ENCODE data around the gene MAD1L1. TPM values are rescaled to one million over a fixed set of nuclear protein-coding genes. Genes with fewer than 3 reads are reported as not detected.

MAD1L1 gene
- total and polyA plus RNA-seq, 11 donors: 11.1 to 29.7 (median 20.9) TPM

GRCh38 chr7:1913466-1914282 lies 319.1 kb downstream of the MAD1L1 start:
- intact Hi-C loops (cut with DNase I): loop anchor here in 1 of 10 donors (10.0 kb wide), 1 partner anchor 291 kb away; no protein-coding TSS in a partner anchor
- H3K27me3 ChIP-seq: no peaks in the 10 kb centered on the region
- no peak for TF ChIP-seq POLR2A (IDR thresholded peaks at IDR 0.05)
- TF ChIP-seq CTCF (IDR thresholded peaks at IDR 0.05): no peak
- WGBS, 4 donors: 68 to 81% (median 77%) methylated on average over 12 to 25 of the region's 25 CpGs
- H3K27ac ChIP-seq: no peak overlapping the region
- no peak for ATAC-seq
- no peak overlapping the region for H3K4me3 ChIP-seq
- peak in 2 of 5 donors; percentile 23 to 33 for DNase-seq
- H3K4me1 ChIP-seq: peaks cover 0 to 32% (median 5%) of the 10 kb centered on the region in 12 donors
- H3K9me3 ChIP-seq: no peaks in the 10 kb centered on the region
- H3K36me3 ChIP-seq: no peaks in the 10 kb centered on the region

- Histone ChIP-seq H3K27ac (no peak overlapping the region), H3K27me3 (no peaks in the 10 kb centered on the region), H3K9me3 (no peaks in the 10 kb centered on the region), H3K36me3 (no peaks in the 10 kb centered on the region), H3K4me3 (peak overlapping the region in 1 of 12 donors; percentile 1), H3K4me1 (peaks cover 0 to 28% (median 4%) of the 10 kb centered on the region in 12 donors)
- ATAC-seq (peak in 1 of 4 donors; percentile 49), DNase-seq (peak in 2 of 5 donors; percentile 55 to 58)
- WGBS, 4 donors: 72 to 83% (median 75%) methylated on average over 39 to 41 of the region's 41 CpGs
- intact Hi-C loops (cut with DNase I): loop anchor here in 1 of 10 donors (10.0 kb wide), 1 partner anchor 292 kb away; no protein-coding TSS in a partner anchor
- TF ChIP-seq POLR2A (IDR thresholded peaks at IDR 0.05): no peak
- peak in 1 of 12 donors; percentile 14 for TF ChIP-seq CTCF (IDR thresholded peaks at IDR 0.05)
Measured at GRCh38 chr7:1912593-1913465, 319.9 kb downstream of the MAD1L1 start.

- H3K27me3 ChIP-seq: no peaks in the 10 kb centered on the region
- H3K4me3 ChIP-seq: no peak overlapping the region
- peaks cover 0 to 20% (median 0%) of the 10 kb centered on the region in 12 donors for H3K4me1 ChIP-seq
- ATAC-seq: no peak
- H3K36me3 ChIP-seq: no peaks in the 10 kb centered on the region
- intact Hi-C loops (cut with DNase I): loop anchor here in 1 of 10 donors (10.0 kb wide), 1 partner anchor 293 kb away; no protein-coding TSS in a partner anchor
- no peaks in the 10 kb centered on the region for H3K9me3 ChIP-seq
- DNase-seq: peak in 1 of 5 donors; percentile 14
- TF ChIP-seq POLR2A (IDR thresholded peaks at IDR 0.05) (no peak), CTCF (IDR thresholded peaks at IDR 0.05) (no peak)
- WGBS, 4 donors: 86 to 95% (median 92%) methylated on average over 13 to 14 of the region's 14 CpGs
- H3K27ac ChIP-seq: no peak overlapping the region
Measured at GRCh38 chr7:1911571-1911970, 321.2 kb downstream of the MAD1L1 start.
